Measurements from ENCODE around the gene TAF3.

The TAF3 gene

DNA sequence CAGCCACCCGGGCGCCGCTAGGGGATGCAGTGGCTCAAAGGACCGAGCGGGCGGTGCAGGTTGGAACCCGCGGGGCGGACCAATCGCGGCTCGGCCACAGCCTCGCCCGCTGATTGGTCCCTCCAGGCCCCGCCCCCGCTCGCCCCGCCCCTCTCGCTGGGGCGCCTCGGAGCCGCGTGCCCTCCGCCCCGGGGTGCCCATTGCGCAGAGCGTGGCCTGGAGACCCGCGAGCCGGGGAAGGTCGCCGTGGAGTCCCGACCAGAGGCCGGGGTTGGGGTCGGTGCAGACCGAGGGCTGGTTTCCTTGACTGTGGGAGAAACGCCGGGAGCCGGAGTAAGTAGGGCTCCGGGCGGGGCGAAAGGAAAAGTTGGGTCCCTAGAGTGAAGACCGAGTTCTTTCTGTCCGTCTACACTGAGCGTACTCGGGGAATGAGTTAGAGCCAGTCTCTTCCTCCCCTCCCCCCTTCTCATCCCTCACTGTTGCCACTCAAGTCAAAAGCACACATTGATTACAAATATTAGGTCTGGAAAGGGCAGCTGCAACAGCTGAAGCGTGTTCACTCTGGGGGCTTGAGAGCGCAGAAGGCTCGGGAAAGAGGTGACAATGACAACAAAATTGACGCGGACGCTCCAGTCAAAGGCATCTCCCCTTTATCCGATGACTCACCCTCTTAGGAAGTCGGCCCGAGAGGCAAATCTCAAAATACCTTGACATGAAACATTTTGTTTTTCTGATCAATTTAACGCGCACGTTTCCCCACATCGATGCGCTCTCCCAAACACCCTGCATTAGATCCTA is 235.3 kb downstream of the TAF3 start:
- no peak overlapping the region for H3K23ac ChIP-seq (ENCODE audit: low read depth, low read length, poor library complexity)
- no peak overlapping the region for H2AK5ac ChIP-seq (ENCODE audit: low read depth, low read length)
- peak overlapping the region; percentile 48 for H3K18ac ChIP-seq (ENCODE audit: low read length)
- no peak overlapping the region for H3K27ac ChIP-seq (replicated peaks; ENCODE audit: low read length)
- no peak overlapping the region for H3K14ac ChIP-seq (ENCODE audit: low read length)
- no peak overlapping the region for H3K4ac ChIP-seq (ENCODE audit: low read length)
- peak overlapping the region; percentile 51 to 74 for H3K4me3 ChIP-seq (ENCODE audit: low read length in 2 of 2)
- no peak overlapping the region for H2BK12ac ChIP-seq (ENCODE audit: low read length)
- no peak overlapping the region for H2BK5ac ChIP-seq (ENCODE audit: low read length)
- no peaks in the 10 kb centered on the region for H3K79me1 ChIP-seq (ENCODE audit: low read depth, low read length)
- no peaks in the 10 kb centered on the region for H3K9me3 ChIP-seq (replicated peaks in 1 of 2; ENCODE audit: control insufficient read depth in 2 of 2, insufficient read depth in 1 of 2, low read depth in 1 of 2, low read length in 2 of 2)
- H3K9ac ChIP-seq (ENCODE audit: low read depth, low read length, poor library complexity), result peak overlapping the region; percentile 60
- peak; percentile 85 for DNase-seq (ENCODE audit: low spot score)
- WGBS, 2 donors (ENCODE audit: extremely low coverage in 2 of 2, insufficient read length in 2 of 2, insufficient replicate concordance in 1 of 2), result no CpG with 5 or more reads among the region's 60 CpGs
- H3K36me3 ChIP-seq (replicated peaks in 1 of 2; ENCODE audit: control insufficient read depth in 2 of 2, insufficient read depth in 2 of 2, low read length in 2 of 2), result no peaks in the 10 kb centered on the region
- no peak overlapping the region for H4K8ac ChIP-seq (ENCODE audit: low read depth, low read length)
- peaks cover 9 to 12% of the 10 kb centered on the region in 2 donors for H3K4me1 ChIP-seq (ENCODE audit: control insufficient read depth in 2 of 2, insufficient read depth in 1 of 2, low read depth in 1 of 2, low read length in 2 of 2)
- H2AFZ ChIP-seq (ENCODE audit: low read length), result peak overlapping the region; percentile 95
- no peak overlapping the region for H4K91ac ChIP-seq (ENCODE audit: low read depth, low read length, poor library complexity)
- peaks cover 59 to 97% (median 93%) of the 10 kb centered on the region in 3 experiments for H3K27me3 ChIP-seq (ENCODE audit: control insufficient read depth in 3 of 3, insufficient read depth in 3 of 3, low read depth in 1 of 3, low read length in 3 of 3)
- peak overlapping the region; percentile 97 for H3K4me2 ChIP-seq (ENCODE audit: insufficient read depth, low read length, poor library complexity, severe bottlenecking)
- no peak overlapping the region for H2BK15ac ChIP-seq (ENCODE audit: low read length)
- no peak overlapping the region for H2BK120ac ChIP-seq (ENCODE audit: low read depth, low read length)

DNA sequence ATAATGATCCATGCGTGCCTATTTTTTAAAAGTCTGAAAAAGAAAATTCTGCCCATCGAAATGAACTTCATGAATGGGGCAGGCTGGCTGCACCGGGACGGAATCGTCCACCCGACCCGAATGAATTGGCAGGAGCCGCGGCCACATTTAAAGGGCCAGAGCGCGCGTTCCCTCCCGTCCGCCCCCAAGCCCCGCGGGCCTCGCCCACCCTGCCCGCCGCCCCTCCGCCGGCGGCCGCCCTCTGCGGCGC is 235.9 kb downstream of the TAF3 start:
- Histone ChIP-seq H3K79me1 (ENCODE audit: low read depth, low read length) (no peaks in the 10 kb centered on the region), H4K91ac (ENCODE audit: low read depth, low read length, poor library complexity) (no peak overlapping the region), H2BK120ac (ENCODE audit: low read depth, low read length) (no peak overlapping the region), H3K27me3 (ENCODE audit: control insufficient read depth in 3 of 3, insufficient read depth in 3 of 3, low read depth in 1 of 3, low read length in 3 of 3) (peaks cover 58 to 97% (median 93%) of the 10 kb centered on the region in 3 experiments), H3K18ac (ENCODE audit: low read length) (no peak overlapping the region), H3K36me3 (replicated peaks in 1 of 2; ENCODE audit: control insufficient read depth in 2 of 2, insufficient read depth in 2 of 2, low read length in 2 of 2) (no peaks in the 10 kb centered on the region), H3K9me3 (replicated peaks in 1 of 2; ENCODE audit: control insufficient read depth in 2 of 2, insufficient read depth in 1 of 2, low read depth in 1 of 2, low read length in 2 of 2) (no peaks in the 10 kb centered on the region), H2AK5ac (ENCODE audit: low read depth, low read length) (no peak overlapping the region), H3K14ac (ENCODE audit: low read length) (no peak overlapping the region), H2BK15ac (ENCODE audit: low read length) (no peak overlapping the region), H3K23ac (ENCODE audit: low read depth, low read length, poor library complexity) (no peak overlapping the region), H3K9ac (ENCODE audit: low read depth, low read length, poor library complexity) (no peak overlapping the region), H3K4me3 (ENCODE audit: low read length in 2 of 2) (peak overlapping the region in 1 of 2 donors; percentile 51), H3K4me2 (ENCODE audit: insufficient read depth, low read length, poor library complexity, severe bottlenecking) (peak overlapping the region; percentile 97), H3K27ac (replicated peaks; ENCODE audit: low read length) (no peak overlapping the region), H2AFZ (ENCODE audit: low read length) (peak overlapping the region; percentile 95), H2BK5ac (ENCODE audit: low read length) (no peak overlapping the region), H3K4ac (ENCODE audit: low read length) (no peak overlapping the region), H3K4me1 (ENCODE audit: control insufficient read depth in 2 of 2, insufficient read depth in 1 of 2, low read depth in 1 of 2, low read length in 2 of 2) (peaks cover 9 to 12% of the 10 kb centered on the region in 2 donors), H4K8ac (ENCODE audit: low read depth, low read length) (no peak overlapping the region), H2BK12ac (ENCODE audit: low read length) (no peak overlapping the region)
- DNase-seq (ENCODE audit: low spot score), result no peak
- no CpG with 5 or more reads among the region's 25 CpGs for WGBS, 2 donors (ENCODE audit: extremely low coverage in 2 of 2, insufficient read length in 2 of 2, insufficient replicate concordance in 1 of 2)

GRCh38 chr10:8054494-8055407 is 236.4 kb downstream of the TAF3 start, which contains the start of gene GATA3:
GATA3 (plus strand) TSS chr10:8054688; CDS start chr10:8055656, 968 bp downstream.
- H3K27me3 ChIP-seq (ENCODE audit: control insufficient read depth in 3 of 3, insufficient read depth in 3 of 3, low read depth in 1 of 3, low read length in 3 of 3), result peaks cover 53 to 97% (median 93%) of the 10 kb centered on the region in 3 experiments
- H2AK5ac ChIP-seq (ENCODE audit: low read depth, low read length), result peak within 1 kb of the TSS; percentile 72
- no peak within 1 kb of the TSS for H2BK5ac ChIP-seq (ENCODE audit: low read length)
- peak within 1 kb of the TSS; percentile 95 for H2AFZ ChIP-seq (ENCODE audit: low read length)
- H3K23ac ChIP-seq (ENCODE audit: low read depth, low read length, poor library complexity), result peak within 1 kb of the TSS; percentile 82
- H4K91ac ChIP-seq (ENCODE audit: low read depth, low read length, poor library complexity), result no peak within 1 kb of the TSS
- H2BK120ac ChIP-seq (ENCODE audit: low read depth, low read length), result peak within 1 kb of the TSS; percentile 48
- no peak within 1 kb of the TSS for H2BK12ac ChIP-seq (ENCODE audit: low read length)
- peak; percentile 56 for DNase-seq (ENCODE audit: low spot score)
- H3K4me3 ChIP-seq (ENCODE audit: low read length in 2 of 2), result peak within 1 kb of the TSS; percentile 51 to 74
- H3K36me3 ChIP-seq (replicated peaks in 1 of 2; ENCODE audit: control insufficient read depth in 2 of 2, insufficient read depth in 2 of 2, low read length in 2 of 2), result no peaks in the 10 kb centered on the region
- no peak within 1 kb of the TSS for H3K4ac ChIP-seq (ENCODE audit: low read length)
- peaks cover 8 to 12% of the 10 kb centered on the region in 2 donors for H3K4me1 ChIP-seq (ENCODE audit: control insufficient read depth in 2 of 2, insufficient read depth in 1 of 2, low read depth in 1 of 2, low read length in 2 of 2)
- peak within 1 kb of the TSS; percentile 97 for H3K4me2 ChIP-seq (ENCODE audit: insufficient read depth, low read length, poor library complexity, severe bottlenecking)
- no peak within 1 kb of the TSS for H3K27ac ChIP-seq (replicated peaks; ENCODE audit: low read length)
- H2BK15ac ChIP-seq (ENCODE audit: low read length), result peak within 1 kb of the TSS; percentile 72
- no peak within 1 kb of the TSS for H4K8ac ChIP-seq (ENCODE audit: low read depth, low read length)
- WGBS, 2 donors (ENCODE audit: extremely low coverage in 2 of 2, insufficient read length in 2 of 2, insufficient replicate concordance in 1 of 2), result no CpG with 5 or more reads among the region's 65 CpGs
- H3K9ac ChIP-seq (ENCODE audit: low read depth, low read length, poor library complexity), result peak within 1 kb of the TSS; percentile 60
- H3K9me3 ChIP-seq (replicated peaks in 1 of 2; ENCODE audit: control insufficient read depth in 2 of 2, insufficient read depth in 1 of 2, low read depth in 1 of 2, low read length in 2 of 2), result no peaks in the 10 kb centered on the region
- no peaks in the 10 kb centered on the region for H3K79me1 ChIP-seq (ENCODE audit: low read depth, low read length)
- H3K18ac ChIP-seq (ENCODE audit: low read length), result peak within 1 kb of the TSS; percentile 87
- H3K14ac ChIP-seq (ENCODE audit: low read length), result no peak within 1 kb of the TSS

Data from neuronal stem cell (in vitro differentiated cells).